ENCODE measurements around the gene VENTX. TPM values are rescaled to one million over a fixed set of nuclear protein-coding genes. Genes with fewer than 3 reads are reported as not detected.

Gene VENTX
- total RNA-seq: not detected in 2 replicates

GRCh38 chr10:133237588-133238465 is at the start of gene VENTX:
VENTX (plus strand) TSS chr10:133237855; CDS start chr10:133237915, 60 bp downstream.

DNA sequence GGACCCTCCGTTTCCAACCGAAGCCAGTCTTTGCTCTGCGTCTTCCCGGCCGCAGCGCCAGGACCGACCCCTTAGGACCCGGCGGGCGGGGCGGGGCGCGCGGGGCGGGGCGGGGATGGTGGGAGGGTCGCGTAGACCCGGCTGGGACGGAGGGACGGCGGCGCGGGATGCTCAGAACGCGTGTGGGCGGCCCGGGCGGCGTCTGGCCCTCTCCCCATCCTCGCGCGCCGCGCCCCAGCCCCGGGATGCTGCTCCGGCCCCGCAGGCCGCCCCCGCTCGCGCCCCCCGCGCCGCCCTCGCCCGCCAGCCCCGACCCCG is 7.7 kb upstream of the VENTX start, which contains the start of gene UTF1:
Gene UTF1 (plus strand): TSS at position 174 of the 318 bp plus-strand sequence. CDS start 72 bp downstream, at position 246.

GRCh38 chr10:133276435-133277201 is 39.0 kb downstream of the VENTX start, which contains the start of gene ADAM8:
ADAM8 (minus strand) TSS chr10:133276868; CDS start chr10:133276817, 51 bp downstream.

Other genes with a start within 250 kb of the VENTX start
- gene ADGRA1, start 149.9 kb upstream of the VENTX start, total RNA-seq: not detected in 2 replicates
- under 0.01 TPM in 1 of 2 replicates, not detected in the other for gene KNDC1, start 77.6 kb upstream of the VENTX start, total RNA-seq
- gene UTF1, start 7.6 kb upstream of the VENTX start, total RNA-seq: not detected in 2 replicates
- 0.18 and 0.75 TPM in 2 replicates for gene ADAM8, start 39.0 kb downstream of the VENTX start, total RNA-seq
- 50.6 and 51.5 TPM in 2 replicates for gene TUBGCP2, start 71.0 kb downstream of the VENTX start, total RNA-seq
- gene ZNF511, start 71.1 kb downstream of the VENTX start, total RNA-seq: 23.0 and 24.7 TPM in 2 replicates
- gene CALY, start 99.0 kb downstream of the VENTX start, total RNA-seq: not detected in 2 replicates
- gene PRAP1, start 109.5 kb downstream of the VENTX start, total RNA-seq: not detected in 2 replicates
- gene FUOM, start 120.2 kb downstream of the VENTX start, total RNA-seq: 17.0 and 29.5 TPM in 2 replicates
- 52.2 and 71.7 TPM in 2 replicates for gene ECHS1, start 135.5 kb downstream of the VENTX start, total RNA-seq
- 6.7 and 7.0 TPM in 2 replicates for gene PAOX, start 141.4 kb downstream of the VENTX start, total RNA-seq
- gene MTG1, start 156.3 kb downstream of the VENTX start, total RNA-seq: 40.2 and 40.4 TPM in 2 replicates
- under 0.01 TPM in 2 replicates for gene SPRN, start 186.8 kb downstream of the VENTX start, total RNA-seq
- gene SCART1, start 216.1 kb downstream of the VENTX start, total RNA-seq: 0.54 and 1.3 TPM in 2 replicates